ENCODE measurements around the gene HIVEP1.

The HIVEP1 gene

DNA sequence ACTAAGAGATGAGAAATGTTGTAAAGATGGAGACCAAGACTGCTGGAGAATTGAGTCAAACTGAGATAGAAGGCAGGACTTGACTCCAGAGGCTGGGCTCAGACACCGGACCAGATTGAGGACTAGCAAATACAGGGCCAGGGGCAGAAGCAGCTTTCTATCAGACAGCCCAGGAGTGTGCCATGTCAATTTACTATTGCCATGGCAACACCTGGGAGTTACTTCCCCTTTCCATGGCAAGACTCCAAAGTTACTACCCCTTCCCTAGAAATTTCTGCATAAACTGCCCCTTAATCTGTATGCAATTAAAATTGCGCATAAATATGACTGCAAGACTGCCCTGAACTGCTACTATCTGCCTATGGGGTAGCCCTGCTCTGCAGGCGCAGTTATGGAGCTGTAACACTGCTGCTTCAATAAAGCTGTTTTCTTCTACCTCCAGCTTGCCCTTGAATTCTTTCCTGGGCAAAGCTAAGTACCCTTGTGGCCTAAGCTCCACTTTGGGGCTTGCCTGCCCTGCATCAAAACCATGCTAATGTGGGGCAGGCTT, 188.0 kb downstream of the HIVEP1 start:
- no peak for DNase-seq

DNA sequence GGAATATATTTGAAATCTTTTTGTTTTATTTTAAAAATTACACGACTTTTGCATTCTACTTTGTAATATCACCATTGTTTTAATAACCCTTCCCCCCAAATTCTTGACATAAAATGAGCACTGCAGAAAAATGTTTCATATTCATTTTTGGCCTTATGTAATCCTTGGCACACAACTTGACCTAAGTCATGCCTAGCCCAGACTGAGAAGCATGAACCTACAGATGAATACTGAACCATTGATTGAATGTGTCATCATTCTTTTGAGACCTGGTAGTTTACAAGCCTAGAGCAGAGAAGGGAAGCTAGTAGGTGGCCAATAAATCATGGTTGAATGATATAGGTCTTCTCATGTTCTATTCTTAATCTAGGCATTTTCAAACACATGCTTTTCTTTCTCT, 188.6 kb downstream of the HIVEP1 start:
- no peak for DNase-seq

DNA sequence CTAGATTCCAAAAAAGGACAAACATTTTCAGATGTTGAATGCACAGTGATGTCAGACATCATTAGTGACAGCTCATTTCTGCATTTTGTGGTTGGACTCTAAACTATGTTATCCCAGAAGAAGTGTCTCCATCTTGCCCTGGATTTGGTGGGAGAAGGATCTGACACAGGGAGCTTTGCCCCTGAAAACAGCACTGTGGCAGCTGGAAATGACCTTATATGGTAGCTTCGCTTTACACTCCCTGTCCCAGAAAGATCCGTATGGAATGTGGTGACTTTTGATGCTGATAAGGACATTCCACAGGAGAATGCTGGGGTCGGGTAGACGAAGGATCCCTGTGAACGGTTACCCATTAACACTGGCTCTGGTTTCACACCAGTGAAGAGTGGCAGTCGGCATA, 190.9 kb downstream of the HIVEP1 start:
- no peak for DNase-seq

DNA sequence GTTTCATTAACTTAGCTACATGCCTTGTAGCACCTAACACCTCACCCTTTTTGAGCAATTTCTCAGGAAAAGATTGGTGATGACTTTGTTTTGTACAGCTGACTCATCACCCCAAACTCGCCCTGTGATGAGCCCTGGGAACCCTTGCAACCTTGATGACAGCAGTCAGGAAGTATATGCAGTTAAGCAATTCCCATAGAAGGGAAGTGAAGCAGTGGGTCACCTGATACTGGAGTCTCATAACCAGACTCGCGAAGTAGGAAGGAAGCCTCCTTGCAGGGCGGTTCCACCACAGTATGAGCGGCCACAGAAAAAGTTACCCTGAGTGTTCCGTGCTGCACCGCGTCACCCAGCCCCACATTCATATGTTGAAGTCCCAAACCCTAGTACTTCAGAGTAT, 196.1 kb downstream of the HIVEP1 start:
- DNase-seq, result no peak

DNA sequence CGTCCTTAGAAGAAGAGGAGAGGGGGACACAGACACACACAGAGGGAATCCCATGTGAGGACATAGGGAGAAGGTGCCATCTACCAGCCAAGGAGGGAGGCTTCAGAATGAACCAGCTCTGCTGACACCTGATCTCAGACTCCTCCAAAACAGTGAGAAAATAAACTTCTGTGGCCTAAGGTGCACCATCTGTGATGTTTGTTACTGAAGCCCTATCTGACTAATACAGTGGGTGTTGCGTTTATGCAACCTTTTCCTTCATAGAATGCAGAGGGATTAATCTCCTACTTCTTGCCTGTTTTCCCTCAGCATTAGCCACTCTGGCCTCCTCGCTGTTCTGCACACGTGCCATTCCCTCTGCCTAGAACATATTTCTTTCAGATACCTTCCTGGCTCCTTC, 196.6 kb downstream of the HIVEP1 start:
- no peak for DNase-seq

Data from activated naive CD4-positive, alpha-beta T cell (primary cell).